ENCODE data around the gene CD6. TPM values are rescaled to one million over a fixed set of nuclear protein-coding genes. Genes with fewer than 3 reads are reported as not detected.

Gene CD6
- total RNA-seq, 1 experiment from 2014 or later = 1.4 TPM

DNA sequence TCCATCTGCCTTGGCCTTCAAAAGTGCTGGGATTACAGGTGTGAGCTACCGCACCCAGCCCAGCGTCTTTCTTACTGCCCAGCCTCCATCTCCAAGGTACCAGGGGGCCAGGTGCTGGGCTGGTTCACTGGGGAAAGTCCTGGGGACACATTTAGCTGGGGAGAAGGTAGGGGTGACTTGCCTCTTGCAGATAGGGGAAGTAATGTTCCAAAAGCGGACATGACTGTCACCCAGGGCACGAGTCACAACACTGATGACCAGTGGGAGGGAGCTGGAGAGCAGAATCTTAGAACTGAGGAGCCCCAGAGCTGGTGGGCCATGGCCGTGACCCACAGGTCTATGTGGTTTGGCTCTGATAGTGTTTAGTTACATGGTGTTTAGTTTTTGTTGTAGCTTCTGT lies 17.1 kb upstream of the CD6 start:
- Histone ChIP-seq H3K4me2 (ENCODE audit: low read length) (no peak overlapping the region), H4K20me1 (ENCODE audit: insufficient read depth) (no peaks in the 10 kb centered on the region), H3K79me2 (ENCODE audit: insufficient read depth, low read length) (no peaks in the 10 kb centered on the region), H3K36me3 (ENCODE audit: control insufficient read depth in 1 of 2, insufficient read depth in 2 of 2, low read length in 2 of 2) (no peaks in the 10 kb centered on the region), H3K9me2 (ENCODE audit: insufficient read depth) (no peaks in the 10 kb centered on the region), H3K27me3 (ENCODE audit: insufficient read depth, low read length) (no peaks in the 10 kb centered on the region), H3K4me1 (ENCODE audit: control insufficient read depth in 1 of 2, insufficient read depth in 2 of 2, low read length in 2 of 2) (no peaks in the 10 kb centered on the region), H3K9me3 (ENCODE audit: control insufficient read depth in 1 of 2, insufficient read depth in 1 of 2, low read depth in 1 of 2, low read length in 2 of 2) (no peaks in the 10 kb centered on the region), H2AFZ (ENCODE audit: low read depth, low read length, poor library complexity, severe bottlenecking) (no peak overlapping the region), H3K9ac (ENCODE audit: low read length) (no peak overlapping the region), H3K4me3 (replicated peaks in 1 of 2; ENCODE audit: low read depth in 1 of 2, low read length in 2 of 2) (no peak overlapping the region), H3K27ac (ENCODE audit: low read depth, low read length) (no peak overlapping the region)
- DNase-seq (ENCODE audit: low read depth, low spot score) (no peak), ATAC-seq (no peak)
- BruUV-seq (replicated peaks) = no TSS peak
- ChIA-PET RAD21 (ENCODE audit: low non-redundant PET in 1 of 2, low total read pairs in 2 of 2, uncharacterized antibody in 2 of 2, unreplicated experiment in 2 of 2) (no interaction called here), CTCF (no interaction called here), POLR2A (no interaction called here)
- no peak for TF ChIP-seq YY1 (IDR thresholded peaks at IDR 0.05; ENCODE audit: extremely low read depth, insufficient replicate concordance, low read depth, low read length)
- no peak for TF ChIP-seq CEBPB (IDR thresholded peaks at IDR 0.05; ENCODE audit: low read depth)
- TF ChIP-seq EGR1 (IDR thresholded peaks at IDR 0.05; ENCODE audit: low read depth) = no peak
- TF ChIP-seq, protein P1, sequence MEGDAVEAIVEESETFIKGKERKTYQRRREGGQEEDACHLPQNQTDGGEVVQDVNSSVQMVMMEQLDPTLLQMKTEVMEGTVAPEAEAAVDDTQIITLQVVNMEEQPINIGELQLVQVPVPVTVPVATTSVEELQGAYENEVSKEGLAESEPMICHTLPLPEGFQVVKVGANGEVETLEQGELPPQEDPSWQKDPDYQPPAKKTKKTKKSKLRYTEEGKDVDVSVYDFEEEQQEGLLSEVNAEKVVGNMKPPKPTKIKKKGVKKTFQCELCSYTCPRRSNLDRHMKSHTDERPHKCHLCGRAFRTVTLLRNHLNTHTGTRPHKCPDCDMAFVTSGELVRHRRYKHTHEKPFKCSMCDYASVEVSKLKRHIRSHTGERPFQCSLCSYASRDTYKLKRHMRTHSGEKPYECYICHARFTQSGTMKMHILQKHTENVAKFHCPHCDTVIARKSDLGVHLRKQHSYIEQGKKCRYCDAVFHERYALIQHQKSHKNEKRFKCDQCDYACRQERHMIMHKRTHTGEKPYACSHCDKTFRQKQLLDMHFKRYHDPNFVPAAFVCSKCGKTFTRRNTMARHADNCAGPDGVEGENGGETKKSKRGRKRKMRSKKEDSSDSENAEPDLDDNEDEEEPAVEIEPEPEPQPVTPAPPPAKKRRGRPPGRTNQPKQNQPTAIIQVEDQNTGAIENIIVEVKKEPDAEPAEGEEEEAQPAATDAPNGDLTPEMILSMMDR (IDR thresholded peaks at IDR 0.05 in 2 of 3, conservative IDR thresholded peaks at IDR 0.05 in 1 of 3; ENCODE audit: borderline replicate concordance in 1 of 3, insufficient read depth in 1 of 3, low read depth in 2 of 3, low read length in 2 of 3) = no peak
- no peak for TF ChIP-seq RAD21 (IDR thresholded peaks at IDR 0.05; ENCODE audit: low read depth)
- no peak for TF ChIP-seq POLR2AphosphoS5 (IDR thresholded peaks at IDR 0.05; ENCODE audit: low read depth, low read length)
- TF ChIP-seq CBX3 (IDR thresholded peaks at IDR 0.05; ENCODE audit: low read depth) = no peak
- TF ChIP-seq ZNF274 (IDR thresholded peaks at IDR 0.05; ENCODE audit: low read depth, low read length) = no peak
- TF ChIP-seq POLR2A (IDR thresholded peaks at IDR 0.05; ENCODE audit: borderline replicate concordance, extremely low read depth, insufficient read depth, insufficient read length) = no peak
- no peak for TF ChIP-seq EZH2 (IDR thresholded peaks at IDR 0.05)
- TF ChIP-seq ZFX (IDR thresholded peaks at IDR 0.05) = no peak
- TF ChIP-seq, protein P2, sequence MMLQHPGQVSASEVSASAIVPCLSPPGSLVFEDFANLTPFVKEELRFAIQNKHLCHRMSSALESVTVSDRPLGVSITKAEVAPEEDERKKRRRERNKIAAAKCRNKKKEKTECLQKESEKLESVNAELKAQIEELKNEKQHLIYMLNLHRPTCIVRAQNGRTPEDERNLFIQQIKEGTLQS (IDR thresholded peaks at IDR 0.05) = no peak
- TF ChIP-seq SIN3A (IDR thresholded peaks at IDR 0.05; ENCODE audit: low read depth) = no peak
- TF ChIP-seq SP1 (IDR thresholded peaks at IDR 0.05; ENCODE audit: low read depth) = no peak
- TF ChIP-seq, protein P3, sequence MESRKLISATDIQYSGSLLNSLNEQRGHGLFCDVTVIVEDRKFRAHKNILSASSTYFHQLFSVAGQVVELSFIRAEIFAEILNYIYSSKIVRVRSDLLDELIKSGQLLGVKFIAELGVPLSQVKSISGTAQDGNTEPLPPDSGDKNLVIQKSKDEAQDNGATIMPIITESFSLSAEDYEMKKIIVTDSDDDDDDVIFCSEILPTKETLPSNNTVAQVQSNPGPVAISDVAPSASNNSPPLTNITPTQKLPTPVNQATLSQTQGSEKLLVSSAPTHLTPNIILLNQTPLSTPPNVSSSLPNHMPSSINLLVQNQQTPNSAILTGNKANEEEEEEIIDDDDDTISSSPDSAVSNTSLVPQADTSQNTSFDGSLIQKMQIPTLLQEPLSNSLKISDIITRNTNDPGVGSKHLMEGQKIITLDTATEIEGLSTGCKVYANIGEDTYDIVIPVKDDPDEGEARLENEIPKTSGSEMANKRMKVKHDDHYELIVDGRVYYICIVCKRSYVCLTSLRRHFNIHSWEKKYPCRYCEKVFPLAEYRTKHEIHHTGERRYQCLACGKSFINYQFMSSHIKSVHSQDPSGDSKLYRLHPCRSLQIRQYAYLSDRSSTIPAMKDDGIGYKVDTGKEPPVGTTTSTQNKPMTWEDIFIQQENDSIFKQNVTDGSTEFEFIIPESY (IDR thresholded peaks at IDR 0.05; ENCODE audit: extremely low read depth, insufficient replicate concordance, low read length) = no peak
- intact Hi-C loops (cut with micrococcal nuclease) = no loop called here

Data from HCT116 (cell line).